Neural progenitor cell (in vitro differentiated cells): Measurements from ENCODE around the gene VAV2.

ENCODE experiments used
- CTCF ChIP-seq: fragments of 200-600 bp; sonication (generic); IDR thresholded peaks from 2 replicates; pipeline ENCODE4 v1.5.1; 2017; ENCODE audit warnings: antibody characterized with exemption, mild to moderate bottlenecking
- EZH2 ChIP-seq: fragments of 200-600 bp; sonication (generic); IDR thresholded peaks from 2 replicates; pipeline ENCODE4 v1.6.1; 2017; ENCODE audit warnings: antibody characterized with exemption, mild to moderate bottlenecking, moderate library complexity

- TF ChIP-seq CTCF (no peak), EZH2 (no peak)
Measured at GRCh38 chr9:133939171-133939785, 52.8 kb downstream of the VAV2 start.
